GM04503 (cell line): ENCODE measurements around the gene GPR148.

Experiments
- DNase-seq: peaks from one replicate; pipeline ENCODE4 v3.0.0-alpha.2; 2012; ENCODE audit warnings: low read depth

GPR148 gene

DNA sequence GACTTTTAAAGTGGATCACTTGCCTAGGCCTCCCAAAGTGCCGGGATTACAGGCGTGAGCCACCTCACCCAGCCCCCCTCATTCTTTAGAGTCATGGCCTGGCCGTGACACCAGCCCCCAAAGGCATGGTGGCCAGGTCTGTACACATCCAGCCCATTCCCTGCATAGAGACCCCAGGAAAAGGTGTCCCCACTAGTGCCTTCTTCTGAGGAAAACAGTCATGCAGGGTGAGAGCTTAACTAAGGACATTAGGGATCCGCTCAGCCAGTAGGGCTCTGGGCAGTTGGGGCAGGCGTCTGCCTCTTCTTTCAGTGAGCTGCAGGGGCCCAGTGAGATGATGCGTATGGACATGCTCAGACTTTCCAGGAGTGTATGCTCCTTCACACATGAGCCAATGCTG lies 20.8 kb downstream of the GPR148 start:
- DNase-seq, result no peak

- no peak for DNase-seq
Observed at GRCh38 chr2:130754811-130755210, 25.9 kb downstream of the GPR148 start.

- DNase-seq, result no peak
Observed at GRCh38 chr2:130755256-130756052, 26.6 kb downstream of the GPR148 start, which contains the start of gene AMER3. TSS of gene AMER3 (plus strand) at chr2:130755540. CDS start at chr2:130762073, 6,533 bp downstream.

DNA sequence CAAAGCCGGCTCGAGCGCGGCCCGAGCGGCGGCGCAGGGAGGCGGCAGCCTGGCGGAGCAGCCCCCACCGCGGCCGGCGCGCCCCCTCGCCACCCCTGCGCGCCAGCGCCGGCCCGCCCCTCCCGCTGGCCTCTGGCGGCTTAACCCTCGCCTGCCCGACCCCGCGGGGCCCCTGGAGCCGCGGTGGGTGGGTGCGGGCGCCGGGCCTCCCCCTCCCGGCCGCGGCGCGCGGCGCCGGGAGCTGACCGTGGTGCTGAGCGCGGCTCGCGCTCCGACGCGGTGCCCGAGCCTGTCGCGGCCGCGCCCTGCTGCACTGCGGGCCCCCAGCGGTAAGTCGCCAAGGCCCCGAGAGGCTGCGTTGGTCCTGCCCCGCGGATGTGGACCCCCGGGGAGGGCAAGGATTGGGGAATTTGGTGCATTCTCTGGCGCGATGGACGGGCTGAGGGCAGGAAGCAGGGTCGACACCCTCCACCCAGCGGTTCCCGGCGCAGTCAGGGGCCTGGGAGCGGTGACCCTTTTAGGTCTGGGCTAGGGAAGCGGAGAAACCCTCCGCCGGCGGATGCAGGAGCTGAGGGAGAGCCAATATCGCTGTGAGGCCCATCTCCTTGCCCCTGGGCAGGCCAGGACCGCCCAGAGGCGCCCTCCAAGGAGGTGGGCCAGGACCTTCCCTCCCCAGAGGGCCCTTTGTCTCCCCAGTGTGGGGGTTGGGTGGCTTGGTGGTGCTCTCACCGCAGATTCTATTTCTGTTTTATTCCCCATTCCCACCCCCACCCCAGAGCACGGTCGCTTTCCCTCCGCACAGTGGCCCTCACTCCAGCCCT lies 27.4 kb downstream of the GPR148 start:
- no peak for DNase-seq

GRCh38 chr2:130756874-130757668 lies 28.2 kb downstream of the GPR148 start:
- DNase-seq, result no peak

DNA sequence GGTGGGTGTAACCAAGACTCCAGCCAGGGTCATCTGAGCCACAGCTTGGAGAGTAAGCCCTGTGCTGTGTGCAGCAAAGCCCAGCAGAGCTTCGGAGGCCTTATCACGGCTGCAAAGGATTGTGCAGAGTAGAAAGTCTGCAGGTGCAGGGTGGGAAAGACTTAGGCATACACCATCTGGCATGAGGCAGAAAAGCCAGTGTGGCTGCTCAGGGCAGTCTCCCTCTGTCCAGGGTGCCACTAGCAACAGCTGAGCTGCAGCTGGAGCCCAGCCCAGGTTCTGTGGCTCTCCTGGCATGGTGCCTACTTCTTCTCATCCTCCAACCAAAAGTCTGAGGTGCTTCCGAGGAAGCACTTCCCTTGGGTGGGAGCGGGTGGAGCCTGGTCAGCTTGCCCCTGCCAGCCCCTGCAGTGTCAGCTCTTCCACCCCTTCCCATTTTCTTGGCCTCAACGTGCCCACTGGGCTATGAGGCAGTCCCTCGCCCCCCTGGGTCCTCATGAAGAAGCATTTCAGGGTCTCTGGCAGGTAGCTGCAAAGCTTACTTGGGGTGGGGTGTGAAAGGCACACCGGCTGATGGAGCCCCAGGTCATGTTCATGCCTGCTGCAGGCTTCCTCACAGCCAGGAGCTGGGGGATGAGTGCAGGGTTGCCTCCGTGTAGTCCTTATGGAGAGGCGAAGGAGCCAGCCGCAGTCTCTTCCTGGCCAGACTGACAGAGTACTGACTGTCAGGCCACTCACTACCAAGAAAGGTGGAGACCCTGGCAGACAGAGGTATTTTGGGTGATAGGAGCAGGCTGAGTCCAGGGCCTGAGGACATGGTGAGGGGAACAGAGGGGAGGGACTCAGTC lies 31.3 kb downstream of the GPR148 start:
- DNase-seq, result no peak

DNA sequence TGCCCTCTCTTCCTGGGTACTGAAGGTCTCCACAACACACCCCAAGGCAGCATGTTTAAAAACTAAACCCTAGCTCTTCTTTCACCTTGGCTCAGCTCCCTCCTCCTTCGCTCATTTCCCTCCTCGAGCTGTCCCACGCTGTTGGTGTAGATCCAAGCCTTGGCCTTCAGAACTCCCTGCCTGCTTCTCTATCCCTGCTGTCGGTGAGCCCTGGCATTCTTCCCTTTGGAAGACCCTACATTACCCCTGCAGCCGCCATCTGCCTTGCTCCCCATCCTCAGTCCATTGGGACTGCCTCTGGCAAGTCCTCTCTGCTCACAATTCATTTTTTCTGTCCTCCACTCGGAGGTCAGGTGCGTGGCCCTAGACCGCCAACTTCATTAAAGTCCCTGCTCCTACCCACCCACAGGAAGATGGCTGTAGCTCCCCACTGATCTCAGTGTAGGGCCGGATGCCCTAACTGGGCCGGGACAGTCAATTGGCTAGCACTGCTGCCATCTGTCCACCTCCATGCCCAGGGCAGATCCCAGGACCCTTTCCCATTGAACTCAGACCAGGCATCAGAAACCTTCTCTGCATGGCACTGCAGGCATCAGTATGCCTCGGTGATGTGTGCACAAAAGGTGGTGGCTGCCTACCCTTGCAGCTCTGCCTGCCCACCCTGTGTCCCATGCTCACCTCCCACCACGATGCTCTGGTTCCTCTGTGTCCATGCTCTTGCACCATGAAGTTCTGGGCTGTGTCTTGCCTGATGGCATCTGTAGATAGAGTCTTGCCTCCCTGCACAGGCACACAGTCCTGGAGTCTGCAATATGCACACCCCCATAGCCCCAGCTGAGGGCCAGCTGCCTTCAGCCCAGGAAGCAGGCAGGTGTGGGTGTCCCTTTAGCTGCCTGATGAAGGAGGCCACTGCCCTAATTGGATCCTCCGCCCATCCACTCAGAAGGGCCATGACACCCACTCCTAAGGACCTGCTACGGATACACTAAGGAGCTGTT lies 32.2 kb downstream of the GPR148 start:
- DNase-seq, result no peak

DNA sequence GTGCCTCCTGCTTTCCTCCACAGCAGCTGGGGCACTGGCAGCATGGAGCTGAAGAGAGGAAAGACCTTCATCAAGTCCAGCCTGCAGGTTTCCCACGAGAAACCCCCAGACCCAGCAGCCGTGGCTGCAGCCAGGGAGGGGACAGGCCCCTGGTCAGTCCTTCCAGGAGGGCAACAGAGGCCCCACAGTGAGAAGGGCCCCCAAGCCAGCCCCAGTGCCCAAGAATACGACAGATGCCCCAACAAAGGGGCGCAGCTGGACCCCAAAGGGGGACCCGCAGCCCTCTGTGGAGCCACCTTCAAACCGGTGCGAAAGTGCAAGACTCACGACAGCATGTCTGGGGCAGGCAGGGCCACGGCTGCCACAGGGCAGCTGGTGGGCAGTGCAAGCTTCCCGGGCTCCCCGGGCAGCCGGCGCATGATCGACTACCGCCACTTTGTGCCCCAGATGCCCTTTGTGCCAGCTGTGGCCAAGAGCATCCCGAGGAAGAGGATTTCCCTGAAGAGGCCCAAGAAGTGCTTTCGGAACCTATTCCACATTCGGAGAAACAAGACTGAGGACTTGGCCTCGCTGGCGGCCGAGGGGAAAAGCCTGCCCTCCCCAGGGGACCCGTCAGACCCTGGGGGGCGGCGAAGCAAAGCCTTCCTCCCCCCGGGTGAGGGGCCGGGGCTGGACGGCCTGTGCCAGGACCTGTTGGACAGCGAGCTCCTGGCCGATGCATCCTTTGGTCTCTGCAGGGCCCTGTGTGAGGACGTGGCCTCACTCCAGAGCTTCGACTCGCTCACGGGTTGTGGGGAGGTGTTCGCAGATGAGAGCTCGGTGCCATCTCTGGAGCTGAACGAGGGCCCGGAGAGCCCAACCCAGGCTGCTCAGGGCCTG lies 33.4 kb downstream of the GPR148 start:
- no peak for DNase-seq

GRCh38 chr2:130762910-130763385 lies 34.1 kb downstream of the GPR148 start:
- DNase-seq, result no peak

DNA sequence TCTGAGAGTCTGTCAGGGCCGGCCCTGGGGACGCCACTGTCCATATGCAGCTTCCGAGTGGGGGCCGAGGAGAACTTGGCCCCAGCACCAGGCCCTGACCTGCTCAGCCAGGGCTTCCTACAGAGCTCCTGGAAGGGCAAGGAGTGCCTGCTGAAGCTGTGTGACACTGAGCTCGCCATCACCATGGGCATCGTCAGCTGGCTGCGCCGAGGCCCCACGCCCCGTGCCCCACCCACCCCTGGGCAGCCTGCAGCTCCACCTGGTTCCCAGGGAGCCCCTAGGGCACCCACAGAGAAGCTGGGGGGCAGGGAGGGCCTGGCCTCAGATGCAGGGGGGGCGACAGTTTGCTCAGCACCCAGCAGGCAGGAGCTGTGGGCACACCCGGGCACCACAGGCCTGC lies 34.5 kb downstream of the GPR148 start:
- no peak for DNase-seq

DNA sequence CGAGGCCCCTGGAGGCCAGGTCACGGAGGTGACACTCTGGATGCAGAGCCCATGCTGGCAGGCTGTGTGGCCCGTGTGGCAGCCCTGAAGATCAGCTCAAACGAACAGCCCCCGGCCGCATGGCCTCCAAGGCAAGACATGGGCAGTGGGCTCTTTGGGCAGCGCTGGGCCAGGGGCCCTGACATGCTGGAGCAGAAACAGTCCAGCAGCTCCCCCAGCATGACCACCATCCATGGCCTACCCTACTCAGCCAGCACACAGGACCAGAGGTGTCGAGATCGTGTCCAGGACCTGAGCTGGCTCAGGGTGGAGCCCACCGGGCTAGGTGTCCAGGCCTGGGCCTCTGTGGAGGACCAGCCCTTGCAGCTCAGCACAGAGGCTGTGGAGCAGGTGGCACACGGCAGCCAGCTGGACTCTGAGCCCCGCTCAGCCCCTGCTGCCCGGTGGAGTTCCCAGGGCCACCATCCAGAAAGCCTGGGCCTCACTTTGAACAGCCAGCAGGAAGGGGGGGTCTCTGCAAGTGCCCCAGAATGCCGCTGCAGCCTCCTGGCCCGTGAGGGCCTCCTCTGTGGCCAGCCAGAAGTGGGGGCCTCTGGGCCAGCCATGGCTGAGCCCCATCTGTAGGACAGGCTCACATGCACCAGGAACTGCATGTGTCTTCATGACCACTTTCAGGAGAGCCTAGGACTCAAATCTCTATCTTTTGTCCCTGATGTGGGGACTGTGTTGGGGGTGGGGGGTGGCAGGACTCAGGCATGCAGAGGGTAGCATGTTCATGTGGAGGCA lies 35.4 kb downstream of the GPR148 start:
- DNase-seq, result no peak

GRCh38 chr2:130764821-130765115 lies 35.9 kb downstream of the GPR148 start:
- no peak for DNase-seq

DNA sequence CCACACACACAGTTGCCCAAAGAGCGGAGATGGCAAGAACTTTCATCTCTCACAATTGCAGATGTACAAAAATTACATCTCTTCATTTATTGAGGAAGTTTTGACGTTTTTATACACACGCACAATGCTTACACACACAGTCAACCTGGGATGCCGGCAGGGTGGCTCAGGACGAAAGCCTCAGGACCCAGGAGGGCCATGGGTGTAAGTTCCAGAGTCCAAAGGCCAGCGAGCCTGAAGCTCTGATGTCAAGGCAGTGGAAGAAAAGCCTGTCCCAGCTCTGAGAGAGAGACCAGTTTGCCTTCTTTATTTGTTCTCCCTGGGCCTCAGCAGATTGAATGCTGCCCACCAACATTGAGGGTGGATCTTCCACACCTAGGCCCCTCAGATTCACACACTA lies 36.6 kb downstream of the GPR148 start:
- DNase-seq, result no peak

- DNase-seq, result no peak
Observed at GRCh38 chr2:130766037-130766436, 37.2 kb downstream of the GPR148 start.

GRCh38 chr2:130766711-130767407 lies 38.0 kb downstream of the GPR148 start:
- no peak for DNase-seq

GRCh38 chr2:130767408-130767775 lies 38.5 kb downstream of the GPR148 start:
- DNase-seq, result no peak

DNA sequence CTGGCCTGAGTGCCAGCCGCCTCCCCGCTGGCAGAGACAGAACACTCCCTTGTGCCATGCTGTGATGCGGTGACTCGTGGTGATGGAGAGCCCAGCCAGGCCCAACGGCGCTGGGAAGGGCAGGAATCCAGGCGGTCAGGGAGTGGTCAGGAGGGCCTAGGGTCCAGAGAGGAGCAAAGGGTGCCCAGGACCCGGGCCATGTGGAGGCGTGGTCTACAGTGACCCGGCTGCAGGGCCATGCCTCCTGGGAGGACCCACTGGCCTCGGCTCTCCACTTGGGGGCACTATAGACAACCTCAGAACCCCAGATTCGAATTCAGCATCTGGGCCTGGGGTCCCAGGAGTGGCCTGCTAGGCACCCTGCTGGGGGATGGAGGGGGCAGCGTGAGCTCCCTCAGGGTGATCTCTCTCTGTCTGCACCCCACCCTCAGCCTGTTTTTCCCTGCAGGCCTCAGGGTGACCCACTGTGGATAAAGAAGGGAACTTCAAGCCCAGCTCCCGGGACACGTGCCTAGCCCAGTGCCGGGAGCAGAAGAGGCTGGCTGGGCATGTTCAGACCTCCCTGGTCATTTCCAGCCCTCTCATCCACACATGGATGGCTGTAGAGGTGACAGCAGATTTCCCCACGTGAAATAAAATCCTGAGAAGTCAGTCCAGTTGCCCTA lies 39.5 kb downstream of the GPR148 start:
- DNase-seq, result no peak
